HG02852 (cell line): ENCODE data around the gene SLC2A4RG.
"Not testable (repeated sequence)": the region's sequence is repeated elsewhere in the genome, so short reads cannot be mapped to it uniquely, and the experiment has no call there.

Experiments used
- ATAC-seq: cut with Tn5 transposase; IDR thresholded peaks from one replicate; pipeline ENCODE4 v1.9.1; 2021; ENCODE audit warnings: mild to moderate bottlenecking, moderate library complexity; ENCODE audit not compliant: unreplicated experiment

Gene SLC2A4RG

GRCh38 chr20:63775096-63775978 is 35.8 kb downstream of the SLC2A4RG start:
- ATAC-seq, result no peak

DNA sequence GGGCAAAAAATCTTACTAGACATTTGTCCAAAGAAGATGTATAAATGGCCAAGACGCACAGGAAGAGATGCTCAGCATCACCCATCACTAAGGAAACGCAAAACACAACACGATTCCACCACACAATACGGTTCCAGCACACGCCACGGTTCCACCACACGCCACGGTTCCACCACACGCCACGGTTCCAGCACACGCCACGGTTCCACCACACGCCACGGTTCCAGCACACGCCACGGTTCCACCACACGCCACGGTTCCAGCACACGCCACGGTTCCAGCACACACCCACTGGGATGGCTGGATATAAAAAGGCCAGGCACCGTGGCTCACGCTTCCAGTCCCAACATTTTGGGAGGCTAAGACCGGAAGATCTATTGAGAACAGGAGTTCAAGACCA is 37.3 kb downstream of the SLC2A4RG start:
- ATAC-seq, result not testable (repeated sequence)

- no peak for ATAC-seq
These were observed 38.0 kb downstream of the SLC2A4RG start for GRCh38 chr20:63777614-63778013.

- ATAC-seq, result no peak
These were observed 38.6 kb downstream of the SLC2A4RG start for GRCh38 chr20:63778034-63778752.

DNA sequence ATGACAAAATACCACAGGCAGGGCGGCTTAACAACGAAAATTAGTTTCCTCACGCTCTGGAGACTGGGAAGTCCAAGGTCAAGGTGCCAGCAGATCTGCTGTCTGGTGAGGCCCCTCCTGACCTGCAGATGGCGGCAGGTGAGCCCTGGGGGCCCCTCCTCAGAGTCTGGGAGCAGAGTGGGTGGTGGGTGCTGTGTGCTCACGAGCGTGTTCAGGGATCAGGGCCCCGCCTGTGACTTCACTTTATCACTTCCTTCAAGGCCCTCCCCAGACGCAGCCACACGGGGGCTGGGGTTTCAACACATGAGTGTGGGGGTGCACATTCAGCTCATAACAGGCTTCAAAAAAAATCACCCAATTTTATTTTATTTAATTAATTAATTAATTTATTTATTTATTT is 39.3 kb downstream of the SLC2A4RG start:
- ATAC-seq, result no peak

DNA sequence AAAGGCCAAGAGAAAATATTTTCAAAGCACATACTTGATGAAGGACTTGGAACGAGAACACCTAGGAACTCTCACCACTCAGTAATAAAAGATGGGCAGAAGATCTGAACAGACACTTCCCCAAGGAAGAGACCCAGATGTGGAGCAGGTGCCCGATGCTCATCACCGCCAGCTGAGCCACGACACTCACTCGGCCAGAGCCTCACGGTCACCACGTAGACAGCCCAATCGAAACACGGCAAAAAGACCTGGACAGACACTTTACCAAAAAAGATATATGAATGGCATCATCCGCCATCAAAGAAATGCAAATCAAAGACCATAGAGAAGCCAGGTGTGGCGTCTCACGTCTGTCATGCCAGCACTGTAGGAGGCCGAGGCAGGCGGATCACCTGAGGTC is 41.6 kb downstream of the SLC2A4RG start:
- no peak for ATAC-seq

- no peak for ATAC-seq
These were observed 42.5 kb downstream of the SLC2A4RG start for GRCh38 chr20:63782051-63782471.

GRCh38 chr20:63782521-63782971 is 43.0 kb downstream of the SLC2A4RG start:
- ATAC-seq, result no peak

DNA sequence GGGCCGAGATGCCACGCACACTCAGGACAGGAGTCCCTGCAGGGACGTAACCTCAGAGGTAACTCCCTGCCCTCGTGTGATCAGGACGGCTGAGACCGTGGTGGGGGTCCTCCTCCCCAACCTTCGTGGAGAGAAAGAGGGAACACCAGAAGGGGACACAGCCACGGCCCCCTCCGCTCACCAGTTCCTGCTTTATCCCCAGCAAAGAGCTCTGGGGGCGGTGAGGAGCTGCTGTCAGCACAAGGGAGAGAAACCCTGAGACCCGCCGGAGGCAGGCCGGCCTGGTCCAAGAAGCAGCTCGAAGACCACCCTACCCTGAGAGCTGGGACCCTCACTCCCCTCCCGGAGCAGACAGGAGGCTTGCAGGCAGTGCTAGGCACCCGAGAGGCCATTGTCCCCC is 44.4 kb downstream of the SLC2A4RG start:
- ATAC-seq, result no peak

- ATAC-seq, result no peak
These were observed 46.1 kb downstream of the SLC2A4RG start for GRCh38 chr20:63785691-63786131.

DNA sequence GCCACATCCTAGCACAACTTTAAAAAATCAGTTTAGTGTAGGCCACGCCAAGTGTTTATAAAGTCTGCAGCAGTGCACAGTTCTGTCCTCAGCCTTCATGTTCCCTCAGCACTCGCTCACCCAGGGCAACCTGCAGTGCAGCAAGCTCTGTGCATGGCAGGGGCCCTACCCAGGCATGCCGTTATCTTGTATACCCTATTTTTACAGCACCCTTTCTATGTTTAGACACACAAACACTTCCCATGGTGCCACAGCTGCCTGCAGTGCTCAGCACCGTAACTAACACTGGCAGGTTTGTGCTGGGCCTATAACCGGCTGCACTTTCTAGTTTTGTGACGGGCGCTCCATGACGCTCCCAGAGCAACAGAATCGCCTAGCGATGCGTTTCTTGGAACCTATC is 47.7 kb downstream of the SLC2A4RG start:
- no peak for ATAC-seq

- ATAC-seq, result no peak
These were observed 48.2 kb downstream of the SLC2A4RG start for GRCh38 chr20:63787749-63788148.

DNA sequence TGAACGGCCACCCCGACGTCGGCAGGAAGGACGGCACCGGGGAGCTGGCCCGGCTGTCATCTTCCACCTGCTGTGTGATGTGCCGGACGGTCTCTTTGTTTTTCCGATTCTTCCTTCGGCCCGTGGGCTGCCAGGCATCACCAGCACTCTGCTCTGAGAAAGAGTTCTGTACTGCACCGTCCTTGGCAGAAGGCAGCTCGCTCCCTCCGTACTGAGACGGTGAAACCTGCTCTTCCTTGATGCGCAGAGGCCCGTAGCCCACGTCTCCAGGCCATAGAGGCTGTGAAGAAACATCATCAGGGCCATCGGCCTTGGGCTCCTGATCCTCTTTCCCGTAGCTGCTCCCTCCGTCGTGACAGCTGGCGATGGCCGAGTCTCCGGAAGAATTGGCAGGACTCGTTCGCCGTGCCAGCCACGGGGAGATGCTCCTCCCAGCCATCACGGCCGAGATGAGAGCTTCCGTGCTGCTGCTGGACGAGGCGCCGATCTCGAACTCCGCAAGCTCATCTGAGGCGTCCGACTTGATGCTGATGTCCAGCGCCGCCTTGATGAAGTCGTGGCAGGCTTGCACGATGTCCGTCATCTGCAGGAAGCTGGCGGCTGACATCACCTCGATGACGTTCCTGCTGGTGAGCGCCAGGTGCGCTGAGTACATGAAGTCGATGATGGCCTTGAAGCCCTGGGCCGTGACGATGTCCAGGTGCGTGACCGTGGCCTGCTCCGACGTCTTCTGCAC is 50.4 kb downstream of the SLC2A4RG start:
- no peak for ATAC-seq

DNA sequence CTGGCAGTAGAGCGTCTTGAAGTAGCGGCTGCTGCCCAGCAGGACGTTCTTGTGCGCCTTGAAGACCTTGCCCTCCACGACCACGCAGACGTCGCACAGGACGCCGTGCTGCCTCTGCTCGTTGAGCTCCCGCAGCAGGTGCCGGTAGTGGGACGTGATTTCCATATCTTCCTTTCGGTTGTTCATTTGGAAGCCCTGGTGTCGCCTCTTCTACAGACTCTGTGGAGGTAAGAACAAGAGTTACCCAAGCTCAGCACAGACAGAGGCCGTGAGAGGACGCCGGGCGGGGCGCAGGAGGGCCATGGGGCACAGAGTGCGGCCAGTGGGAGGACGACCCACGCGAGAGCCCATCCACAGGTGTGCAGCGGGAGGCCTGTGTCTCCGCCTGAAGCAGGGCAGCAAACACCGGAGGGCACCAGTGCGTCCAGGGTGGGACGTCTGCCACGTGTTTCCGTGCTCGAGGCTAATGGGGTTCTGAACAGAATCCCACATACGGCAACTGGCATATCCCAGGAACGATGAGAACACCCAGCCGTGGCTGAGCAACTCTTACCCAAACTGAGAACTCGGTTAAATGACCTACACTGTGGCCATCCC is 51.1 kb downstream of the SLC2A4RG start:
- no peak for ATAC-seq

GRCh38 chr20:63791497-63792156 is 52.1 kb downstream of the SLC2A4RG start:
- ATAC-seq, result no peak

DNA sequence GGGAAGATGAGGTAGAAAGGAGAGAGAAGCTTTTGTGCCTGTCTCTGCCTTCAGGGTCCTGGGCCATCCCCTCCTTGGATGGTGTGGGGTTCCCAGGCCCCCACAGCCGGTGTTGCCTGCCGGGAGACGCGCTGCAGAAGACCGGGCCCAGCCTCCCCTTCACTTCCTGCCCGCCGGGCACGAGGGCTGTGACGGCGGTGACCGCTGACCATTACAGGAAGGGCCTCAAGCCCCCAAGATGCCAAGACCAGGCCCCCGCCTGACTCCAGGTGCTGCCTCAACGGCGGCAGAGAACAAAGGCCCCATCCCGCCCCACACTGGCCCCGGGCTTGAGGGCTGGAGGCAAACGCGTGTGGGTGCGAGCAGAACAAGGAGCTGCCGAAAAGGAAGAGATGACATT is 53.3 kb downstream of the SLC2A4RG start:
- ATAC-seq, result no peak
